Measurements from ENCODE around the gene WDR64.

GRCh38 chr1:241636291-241636690 lies 15.8 kb upstream of the WDR64 start:
- TF ChIP-seq SNAI2 (CRISPR knock-in tag; IDR thresholded peaks at IDR 0.05) (no peak), ZFP30 (CRISPR knock-in tag; IDR thresholded peaks at IDR 0.05) (no peak), PATZ1 (CRISPR knock-in tag; IDR thresholded peaks at IDR 0.05; ENCODE audit: borderline replicate concordance) (no peak), ZC3H10 (CRISPR knock-in tag; IDR thresholded peaks at IDR 0.05) (no peak)
